ENCODE data around the gene WWOX. TPM values are rescaled to one million over a fixed set of nuclear protein-coding genes. Genes with fewer than 3 reads are reported as not detected.

The WWOX gene
- total RNA-seq, 4 donors from 2014 or later: 21.4 to 55.6 (median 33.2) TPM

DNA sequence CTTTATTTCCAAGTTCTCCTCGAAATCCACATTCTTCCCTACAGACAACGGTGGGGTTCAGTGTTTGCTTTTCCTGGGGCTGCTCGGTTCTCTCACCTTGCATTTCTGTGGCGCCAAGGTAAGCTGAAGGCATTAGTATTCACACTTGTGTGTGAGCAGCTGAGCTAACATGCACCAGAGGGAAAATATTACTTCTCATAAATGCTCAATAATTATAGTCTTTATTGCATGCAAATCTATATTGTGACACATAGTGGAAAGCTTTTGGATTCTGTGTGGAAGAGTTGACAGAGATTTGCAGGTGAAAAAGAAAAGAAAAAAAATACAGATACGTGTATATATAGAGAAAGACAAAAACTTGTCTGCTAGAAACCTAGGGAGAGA, 1089.3 kb downstream of the WWOX start:
- ATAC-seq (ENCODE audit: low FRiP score) (no peak), DNase-seq (ENCODE audit: low spot score) (no peak)

DNA sequence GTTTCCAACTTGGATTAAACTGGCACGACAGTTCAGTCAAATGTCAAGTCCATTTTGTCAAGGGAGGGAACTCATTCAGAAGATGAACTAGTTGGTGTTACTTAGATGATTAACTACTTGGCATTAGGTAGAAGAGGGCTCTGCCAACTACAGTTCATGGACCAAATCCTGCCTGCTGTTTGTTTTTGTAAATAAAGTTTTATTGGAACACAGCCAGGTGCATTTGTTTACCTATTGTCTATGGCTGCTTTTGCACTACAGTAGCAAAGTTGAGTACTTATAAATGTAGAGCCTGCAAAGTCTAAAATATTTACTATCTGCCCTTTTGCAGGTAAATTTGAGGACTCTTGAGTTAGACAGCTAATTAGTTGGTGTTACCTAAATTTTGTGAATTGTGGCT, 1091.1 kb downstream of the WWOX start:
- no peak for ATAC-seq (ENCODE audit: low FRiP score)
- TF ChIP-seq, protein P1, sequence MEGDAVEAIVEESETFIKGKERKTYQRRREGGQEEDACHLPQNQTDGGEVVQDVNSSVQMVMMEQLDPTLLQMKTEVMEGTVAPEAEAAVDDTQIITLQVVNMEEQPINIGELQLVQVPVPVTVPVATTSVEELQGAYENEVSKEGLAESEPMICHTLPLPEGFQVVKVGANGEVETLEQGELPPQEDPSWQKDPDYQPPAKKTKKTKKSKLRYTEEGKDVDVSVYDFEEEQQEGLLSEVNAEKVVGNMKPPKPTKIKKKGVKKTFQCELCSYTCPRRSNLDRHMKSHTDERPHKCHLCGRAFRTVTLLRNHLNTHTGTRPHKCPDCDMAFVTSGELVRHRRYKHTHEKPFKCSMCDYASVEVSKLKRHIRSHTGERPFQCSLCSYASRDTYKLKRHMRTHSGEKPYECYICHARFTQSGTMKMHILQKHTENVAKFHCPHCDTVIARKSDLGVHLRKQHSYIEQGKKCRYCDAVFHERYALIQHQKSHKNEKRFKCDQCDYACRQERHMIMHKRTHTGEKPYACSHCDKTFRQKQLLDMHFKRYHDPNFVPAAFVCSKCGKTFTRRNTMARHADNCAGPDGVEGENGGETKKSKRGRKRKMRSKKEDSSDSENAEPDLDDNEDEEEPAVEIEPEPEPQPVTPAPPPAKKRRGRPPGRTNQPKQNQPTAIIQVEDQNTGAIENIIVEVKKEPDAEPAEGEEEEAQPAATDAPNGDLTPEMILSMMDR (IDR thresholded peaks at IDR 0.05): no peak
- DNase-seq (ENCODE audit: low spot score): no peak

More for the DNA sequence above, 1089.3 kb downstream of the WWOX start:
- TF ChIP-seq, protein P1 (IDR thresholded peaks at IDR 0.05): no peak

DNA sequence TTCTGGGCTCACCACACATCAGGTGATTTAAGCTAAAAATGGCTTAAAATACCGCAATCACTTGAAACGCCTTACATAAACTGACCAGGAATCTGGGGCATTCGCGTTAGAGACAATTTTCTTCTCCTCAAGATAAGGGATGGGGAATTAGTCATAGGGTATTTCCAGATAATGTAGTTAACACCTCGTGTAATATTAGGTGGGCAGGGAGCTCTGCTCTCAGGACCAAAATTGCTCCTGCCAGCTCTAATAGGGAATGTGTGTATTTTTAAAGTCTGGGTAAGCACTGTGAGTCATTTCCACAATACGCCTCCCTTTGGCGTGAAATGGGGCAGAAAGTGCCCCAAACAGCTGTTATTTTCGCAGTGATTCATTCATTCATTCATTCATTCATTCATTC, 1092.5 kb downstream of the WWOX start:
- ATAC-seq (ENCODE audit: low FRiP score): peak; percentile 93
- TF ChIP-seq, protein P1 (IDR thresholded peaks at IDR 0.05): no peak
- DNase-seq (ENCODE audit: low spot score): no peak

DNA sequence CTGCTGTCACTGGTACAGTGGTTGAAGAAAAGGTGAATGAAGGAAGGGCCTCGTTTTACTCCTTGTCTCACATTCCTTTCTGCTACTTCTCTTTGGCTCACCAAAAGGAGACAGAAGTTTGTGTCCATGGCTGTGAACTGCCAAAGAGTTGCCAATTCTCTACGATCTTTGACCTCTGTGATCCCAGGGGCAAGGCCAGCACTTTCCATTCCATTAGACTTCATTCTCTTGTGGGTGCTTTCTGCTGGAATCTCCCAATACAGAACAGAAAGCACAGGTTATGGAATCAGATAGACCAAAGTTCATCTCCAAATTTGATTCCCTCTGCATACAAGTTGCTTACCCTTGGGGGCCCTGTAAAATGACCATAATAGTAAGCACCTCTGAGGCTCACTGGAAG, 1093.5 kb downstream of the WWOX start:
- TF ChIP-seq, protein P1 (IDR thresholded peaks at IDR 0.05): no peak

DNA sequence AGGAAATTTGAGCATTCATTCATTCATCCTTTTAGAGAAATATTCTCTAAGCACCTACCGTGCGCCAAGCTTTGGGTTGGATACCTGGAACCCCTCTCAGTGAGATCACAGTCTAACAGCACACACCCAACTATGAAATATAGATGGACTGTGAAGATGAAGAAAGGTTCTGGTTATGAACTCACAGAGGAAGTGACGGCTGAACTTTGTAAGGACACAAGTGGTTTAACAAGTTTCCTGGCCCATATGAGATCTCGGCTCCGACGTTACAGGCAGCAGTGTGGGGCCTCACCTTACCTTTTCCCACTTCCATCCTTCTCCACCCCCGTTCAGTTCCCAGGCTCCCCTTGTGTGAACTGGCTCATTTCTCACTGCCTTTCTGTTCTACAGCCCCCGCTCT, 1094.8 kb downstream of the WWOX start:
- no peak for DNase-seq (ENCODE audit: low spot score)
- TF ChIP-seq, protein P1 (IDR thresholded peaks at IDR 0.05): no peak
- ATAC-seq (ENCODE audit: low FRiP score): no peak

More for the DNA sequence above, 1093.5 kb downstream of the WWOX start:
- ATAC-seq (ENCODE audit: low FRiP score) (no peak), DNase-seq (ENCODE audit: low spot score) (no peak)

DNA sequence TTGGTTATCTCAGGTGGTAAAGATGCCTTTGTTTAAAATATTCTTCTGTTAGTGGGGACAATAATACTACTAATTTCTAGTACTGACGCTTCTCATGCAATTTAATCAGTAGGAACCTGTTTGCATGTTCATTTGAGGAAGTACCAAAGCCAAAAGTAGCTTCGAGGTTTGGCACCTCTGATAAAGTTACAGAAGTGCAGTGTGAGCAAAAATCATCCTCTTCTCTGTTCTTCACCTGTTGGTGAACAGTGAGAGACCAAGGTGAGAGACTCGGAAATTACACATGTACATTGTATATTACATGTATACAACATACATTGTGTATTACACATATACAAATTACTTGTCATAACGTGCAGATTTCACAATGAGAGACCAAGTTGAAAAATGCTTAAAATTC, 1096.5 kb downstream of the WWOX start:
- TF ChIP-seq, protein P1 (IDR thresholded peaks at IDR 0.05): no peak
- no peak for ATAC-seq (ENCODE audit: low FRiP score)
- DNase-seq (ENCODE audit: low spot score): no peak

DNA sequence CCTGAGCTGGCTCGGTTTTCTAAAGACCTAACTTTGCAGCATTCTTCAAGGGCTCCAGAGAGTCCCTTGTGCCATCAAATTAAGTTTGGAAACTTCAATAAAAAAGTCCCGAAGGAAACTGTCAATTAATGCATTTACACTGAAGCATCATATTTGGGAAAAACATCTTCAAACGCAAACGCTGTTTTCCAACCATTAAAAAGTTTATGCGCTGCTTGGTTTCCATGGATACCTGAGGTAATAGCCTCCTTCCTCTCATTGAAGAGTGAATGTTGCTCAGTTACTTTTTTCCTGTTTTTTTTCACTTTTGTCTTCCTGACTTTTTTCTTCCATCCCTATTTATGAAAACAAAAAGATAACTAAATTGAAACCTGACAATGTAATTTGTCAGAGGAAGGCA, 1102.0 kb downstream of the WWOX start:
- no peak for ATAC-seq (ENCODE audit: low FRiP score)
- TF ChIP-seq, protein P1 (IDR thresholded peaks at IDR 0.05): no peak
- DNase-seq (ENCODE audit: low spot score): no peak
